HG02840 (cell line): ENCODE data around the gene AMOTL1.

ENCODE experiments used
- ATAC-seq: cut with Tn5 transposase; IDR thresholded peaks from one replicate; pipeline ENCODE4 v1.9.1; 2021; ENCODE audit warnings: mild to moderate bottlenecking, moderate library complexity, moderate number of reproducible peaks; ENCODE audit not compliant: unreplicated experiment, low FRiP score

AMOTL1 gene

DNA sequence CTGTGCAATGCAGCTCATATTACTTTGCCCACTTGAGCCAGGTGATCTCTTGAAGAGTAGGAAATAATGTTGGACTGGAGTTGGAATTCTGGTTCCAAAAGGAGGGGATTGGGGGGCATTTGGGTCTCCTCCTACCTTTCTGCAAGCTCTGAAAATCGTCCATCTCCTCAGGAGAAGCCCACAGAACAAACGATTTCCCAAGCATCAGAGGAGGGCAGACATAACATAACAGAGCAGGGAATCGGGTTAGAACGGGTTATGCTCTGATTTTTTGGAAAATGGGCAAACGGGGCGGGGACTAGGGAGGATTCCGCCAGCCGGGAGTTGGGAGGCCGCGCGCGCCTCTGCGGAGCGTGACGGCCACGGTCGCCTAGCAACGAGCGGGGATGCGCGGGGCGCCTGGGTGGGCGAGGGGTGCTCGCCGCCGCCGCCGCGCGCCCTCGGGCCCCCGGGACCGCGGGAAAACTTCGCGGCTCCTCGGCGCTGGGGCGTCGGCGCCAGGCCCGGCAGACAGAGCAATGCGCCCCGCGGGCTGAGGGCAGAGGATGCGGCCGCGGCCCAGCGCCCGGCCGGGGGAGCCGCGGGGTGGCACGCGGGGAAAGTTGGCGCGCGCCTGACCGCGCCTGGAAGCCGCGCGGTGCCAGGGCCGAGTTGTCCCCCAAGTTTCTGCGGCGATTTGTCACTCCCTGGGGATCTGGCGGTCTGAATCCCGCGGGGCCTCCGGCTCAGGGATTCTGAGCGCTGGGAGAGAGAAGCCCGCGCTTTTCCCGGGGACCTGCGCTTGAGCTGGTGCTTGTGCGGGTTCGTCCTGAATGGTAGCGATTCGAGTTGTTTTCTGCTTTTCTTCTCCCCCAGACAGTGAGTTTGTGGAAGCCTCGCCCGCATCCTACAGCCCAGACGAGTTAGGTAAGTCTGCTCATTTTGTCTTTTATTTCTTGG lies 27.8 kb upstream of the AMOTL1 start:
- no peak for ATAC-seq

DNA sequence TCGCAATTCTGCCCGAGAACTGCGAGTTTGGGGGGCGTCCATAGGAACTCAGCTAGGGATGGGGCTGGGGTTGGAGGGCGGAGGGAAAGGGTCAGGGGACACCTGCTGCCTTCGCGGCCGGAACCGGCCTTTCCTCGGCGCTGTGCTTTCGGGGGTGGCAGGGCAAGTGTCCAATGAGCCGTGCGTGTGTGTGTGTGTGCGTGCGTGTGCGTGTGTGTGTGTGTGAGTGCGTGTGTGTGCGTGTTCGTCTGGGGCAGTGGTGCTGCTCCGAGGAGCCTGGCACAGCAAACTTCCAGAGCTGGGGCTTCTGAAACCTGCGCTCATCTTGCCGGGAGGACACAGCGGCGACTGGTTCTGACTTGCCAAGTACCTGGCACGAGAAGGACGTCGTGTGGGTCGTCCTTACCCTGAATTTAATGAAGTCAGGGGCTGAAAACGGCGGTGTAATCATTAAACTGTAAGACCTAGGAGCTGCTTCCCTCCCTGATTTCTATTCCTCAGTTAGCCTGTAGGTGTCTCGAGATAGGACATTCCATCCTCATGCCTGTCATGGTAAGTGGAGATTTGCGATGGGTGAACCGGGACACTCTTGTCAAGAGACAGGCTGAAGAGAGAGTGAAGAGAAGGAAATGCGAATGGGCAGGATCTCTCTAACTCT lies 27.0 kb upstream of the AMOTL1 start:
- no peak for ATAC-seq

DNA sequence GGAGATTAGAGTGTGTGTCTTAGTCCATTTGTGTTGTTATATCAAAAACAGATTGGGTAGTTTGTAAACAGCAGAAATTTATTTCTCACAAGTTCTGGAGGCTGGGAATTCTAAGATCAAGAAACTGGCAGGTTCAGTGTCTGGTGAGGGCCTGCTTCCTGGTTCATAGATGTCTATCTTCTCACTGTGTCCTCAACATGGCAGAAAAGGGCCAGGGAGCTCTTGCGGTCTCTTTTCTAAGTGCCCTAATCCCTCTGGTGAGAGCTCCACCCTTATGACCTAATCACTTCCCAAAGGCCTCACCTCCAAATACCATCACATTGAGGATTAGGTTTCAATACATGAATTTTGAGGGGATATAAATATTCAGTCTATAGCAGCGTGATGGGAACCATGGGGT lies 25.5 kb upstream of the AMOTL1 start:
- no peak for ATAC-seq

DNA sequence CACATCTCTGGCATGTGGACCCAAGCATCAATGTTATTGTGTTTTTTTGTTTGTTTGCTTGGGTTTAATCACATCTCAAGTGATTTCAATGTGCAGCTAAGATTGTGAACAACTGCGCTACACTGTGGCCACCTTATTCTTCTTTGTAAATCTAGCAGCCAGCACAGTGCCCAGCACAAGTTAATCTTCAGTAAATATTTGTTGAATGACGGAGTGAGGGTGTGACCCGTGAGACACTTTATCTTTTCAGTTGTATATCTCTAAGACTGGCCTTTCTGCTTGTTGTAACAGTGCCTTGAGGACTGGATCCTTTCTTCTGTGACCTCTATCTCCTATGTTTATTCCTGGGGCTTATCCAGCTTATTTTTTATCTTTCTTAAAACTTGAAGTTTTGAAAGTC lies 21.4 kb upstream of the AMOTL1 start:
- no peak for ATAC-seq

DNA sequence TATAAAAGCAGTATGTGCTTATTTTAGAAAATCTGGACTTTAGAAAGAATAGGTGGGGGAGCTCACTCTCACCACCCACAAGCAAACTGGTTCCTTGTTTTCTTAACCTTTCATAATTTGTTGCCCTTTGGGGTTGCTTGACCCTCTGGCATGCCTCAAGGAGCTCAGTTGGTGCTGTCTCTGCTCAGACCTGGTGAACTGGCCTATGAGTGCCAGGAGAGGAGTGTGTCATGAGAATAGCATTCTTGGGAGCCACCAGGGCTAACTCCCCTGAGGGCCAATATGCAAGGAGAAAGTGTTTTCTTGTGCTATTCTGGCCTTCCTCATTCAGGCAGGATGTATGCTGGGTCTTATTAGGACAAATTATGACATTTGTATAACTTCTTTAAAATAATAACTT lies 21.0 kb upstream of the AMOTL1 start:
- ATAC-seq: no peak

DNA sequence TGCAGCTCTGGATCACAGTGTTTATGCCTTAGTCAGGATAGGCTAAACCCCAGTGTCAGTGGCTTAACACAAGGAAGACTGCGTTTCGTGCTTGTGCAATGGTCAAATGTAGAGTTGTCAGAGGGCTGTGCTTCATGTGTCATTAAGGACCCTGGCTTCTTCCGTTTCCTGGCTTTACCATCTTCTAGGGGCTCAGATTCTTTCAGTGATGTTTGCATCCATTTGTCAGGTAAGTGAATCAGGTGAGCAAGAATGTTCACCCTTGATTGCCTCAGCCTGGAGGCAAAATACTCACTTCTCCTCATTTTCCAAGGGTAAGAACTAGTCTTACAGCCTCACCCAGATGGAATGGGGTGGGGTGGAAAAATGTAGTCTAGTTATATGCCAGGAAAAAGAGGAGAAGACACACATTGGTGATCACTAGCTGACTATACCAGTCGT lies 20.5 kb upstream of the AMOTL1 start:
- no peak for ATAC-seq

DNA sequence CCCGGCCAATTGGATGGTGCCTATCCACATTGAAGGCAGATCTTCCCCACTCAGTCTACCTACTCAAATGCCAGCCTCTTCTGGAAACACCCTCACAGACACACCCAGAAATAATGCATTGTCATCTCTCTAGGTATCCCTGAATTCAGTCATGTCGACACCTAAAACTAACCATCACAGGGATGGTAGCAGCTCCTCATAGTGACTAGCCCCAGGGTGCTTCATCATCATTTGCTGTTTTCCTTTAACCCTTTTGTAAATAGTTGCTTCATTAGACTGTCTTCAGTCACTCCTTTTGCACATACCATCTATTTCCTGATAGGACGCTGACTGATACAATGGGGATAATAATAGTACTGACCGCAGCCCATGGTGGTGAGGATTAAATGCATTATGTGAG lies 18.8 kb upstream of the AMOTL1 start:
- no peak for ATAC-seq

DNA sequence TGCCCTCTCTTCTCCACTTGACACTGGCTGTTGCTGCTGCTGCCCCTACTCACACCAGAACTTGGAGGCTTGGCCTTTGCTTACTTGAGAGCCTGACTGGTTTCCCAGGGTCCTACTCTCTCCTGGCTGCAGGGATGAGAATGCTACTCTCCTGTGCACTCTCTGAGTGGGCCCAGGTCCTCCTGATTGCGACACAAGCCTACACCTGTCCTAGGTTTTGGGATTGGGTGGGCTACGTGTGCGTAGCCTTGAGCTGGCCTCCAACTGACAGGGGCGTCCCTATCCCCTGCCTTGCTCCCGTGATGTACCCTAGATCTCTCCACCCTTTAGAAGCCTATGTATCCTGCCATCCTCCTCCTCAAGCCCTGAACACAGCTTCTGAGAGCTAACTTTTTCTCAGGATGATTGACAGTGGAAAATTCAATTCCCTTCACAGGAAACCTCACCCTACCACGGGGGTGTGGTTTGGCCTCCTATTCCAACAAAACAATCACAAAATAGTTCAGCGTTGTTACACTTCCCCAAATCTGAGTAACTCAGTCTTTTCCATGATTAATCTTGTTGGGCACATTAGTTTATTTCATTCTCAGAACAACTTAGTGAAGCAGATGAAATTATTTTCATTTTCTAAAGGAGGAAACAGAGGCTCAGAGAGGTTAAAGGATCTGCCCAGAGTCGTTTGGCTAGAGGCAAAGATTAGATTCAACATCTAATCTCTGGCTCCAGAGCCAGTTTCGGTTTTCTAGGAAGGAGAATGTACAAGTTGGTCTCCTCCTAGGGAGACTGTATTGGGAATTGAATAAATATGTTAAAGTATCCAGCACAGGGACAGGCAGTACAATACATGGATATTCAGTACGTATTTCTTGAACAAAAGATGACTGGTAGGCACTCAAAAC lies 17.6 kb upstream of the AMOTL1 start:
- ATAC-seq: no peak

DNA sequence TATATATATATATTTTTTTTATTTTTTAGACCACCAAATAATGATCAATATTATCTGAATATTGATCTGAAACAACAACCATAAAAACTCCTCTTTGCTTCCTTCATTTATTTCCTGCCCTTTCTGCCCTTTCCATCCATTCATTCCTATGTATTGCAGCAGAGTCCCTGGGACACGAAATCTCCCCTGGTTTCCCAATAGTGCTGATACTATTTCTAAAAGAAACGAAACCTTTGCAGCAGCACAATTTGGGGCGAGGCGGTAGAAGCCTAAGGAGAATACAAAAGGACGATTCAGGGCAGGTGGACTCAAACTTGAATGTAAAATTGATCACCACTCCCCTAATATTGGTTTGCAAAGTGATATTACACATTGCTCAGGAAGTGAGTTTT lies 16.9 kb upstream of the AMOTL1 start:
- ATAC-seq: no peak

DNA sequence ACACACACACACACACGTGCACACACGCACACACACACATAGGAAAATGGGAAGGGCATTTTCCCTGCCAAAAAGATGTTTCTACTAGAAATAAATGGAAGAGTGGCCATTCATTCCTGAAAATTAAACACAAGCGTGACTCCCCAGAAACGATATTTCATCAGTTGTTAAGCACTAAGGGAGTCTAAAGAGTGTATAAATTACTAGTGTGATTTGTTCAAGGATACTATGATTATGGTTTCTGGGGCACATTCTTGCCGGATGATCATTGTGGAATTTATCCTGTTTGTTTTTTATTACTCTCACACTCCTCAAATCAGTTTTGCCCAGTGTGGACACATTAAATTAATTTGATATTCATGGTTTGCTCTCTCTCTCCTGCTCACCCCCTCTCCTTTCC lies 16.4 kb upstream of the AMOTL1 start:
- no peak for ATAC-seq

DNA sequence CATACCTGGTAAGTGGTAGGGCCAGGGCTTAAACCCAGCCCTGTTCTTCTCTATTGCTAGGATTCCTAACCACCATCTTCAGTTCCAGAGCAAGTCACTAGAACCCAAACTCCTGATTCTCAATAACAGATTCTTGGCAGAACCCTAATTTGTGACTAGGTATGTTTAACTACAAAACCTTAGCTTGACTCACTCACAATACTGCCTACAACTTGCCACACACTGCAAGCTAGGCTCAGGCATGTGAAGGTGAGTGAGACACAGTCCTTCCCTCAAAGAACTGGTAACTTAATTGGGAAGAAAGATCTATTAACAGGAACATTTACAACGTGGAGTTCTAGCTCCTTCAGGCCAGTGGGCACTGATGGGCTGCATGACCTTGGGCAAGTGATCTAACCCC lies 14.5 kb upstream of the AMOTL1 start:
- ATAC-seq: no peak

DNA sequence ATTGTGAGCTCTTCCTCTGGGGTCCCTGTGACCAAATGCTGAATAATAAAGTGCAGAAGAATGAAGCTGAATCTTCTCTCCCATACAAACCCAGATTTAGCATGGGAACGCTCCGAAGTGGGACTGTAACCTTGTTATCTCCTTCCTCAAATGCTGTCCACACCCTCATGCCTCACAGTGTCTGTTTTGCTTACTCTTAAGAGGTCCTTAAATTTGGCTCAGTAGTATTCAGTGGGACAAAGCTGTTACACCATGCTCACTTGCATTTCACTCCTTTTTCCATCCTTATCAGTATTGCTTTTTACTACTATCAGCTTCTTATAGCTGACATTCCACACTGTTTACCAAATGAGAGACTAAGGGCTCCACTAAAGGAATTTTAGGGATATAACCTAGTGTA lies 13.8 kb upstream of the AMOTL1 start:
- ATAC-seq: no peak

DNA sequence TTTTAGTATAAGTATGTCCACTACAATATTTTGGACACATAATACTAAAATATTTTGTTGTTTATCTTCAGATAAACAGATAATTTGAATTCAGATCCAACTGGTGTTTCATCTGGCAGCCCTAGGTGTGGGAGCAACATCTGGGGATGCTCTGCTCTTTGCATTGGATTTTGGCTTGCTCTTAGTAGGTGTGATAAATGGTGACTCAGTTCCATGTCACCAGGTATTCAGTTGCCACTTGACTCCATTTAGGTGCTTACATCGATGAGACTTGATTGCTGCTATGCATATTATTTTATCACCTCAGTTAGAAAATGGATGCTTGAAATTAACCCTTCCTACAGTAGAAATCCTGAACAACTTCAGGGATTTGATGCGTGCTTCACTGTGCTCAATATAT lies 13.3 kb upstream of the AMOTL1 start:
- ATAC-seq: no peak

DNA sequence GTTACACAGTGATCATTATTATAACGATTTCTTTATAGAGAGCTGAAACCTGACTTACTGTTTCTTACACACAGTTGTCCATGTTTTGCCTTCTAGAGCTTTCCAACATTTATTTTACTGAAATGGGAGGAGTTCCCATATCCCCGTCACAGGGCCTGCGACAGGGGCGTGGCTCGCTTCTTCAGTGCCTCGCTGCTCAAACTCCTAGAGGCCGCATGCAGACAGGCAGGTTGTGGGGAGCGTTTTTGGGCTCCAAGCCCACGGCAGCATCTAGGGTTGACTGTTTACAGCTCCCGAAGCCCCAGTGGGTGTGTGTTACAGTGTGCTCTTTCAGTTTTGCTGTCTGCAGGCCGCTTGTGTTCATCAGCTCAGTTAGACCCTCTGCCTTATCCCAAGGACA lies 12.7 kb upstream of the AMOTL1 start:
- ATAC-seq: no peak

DNA sequence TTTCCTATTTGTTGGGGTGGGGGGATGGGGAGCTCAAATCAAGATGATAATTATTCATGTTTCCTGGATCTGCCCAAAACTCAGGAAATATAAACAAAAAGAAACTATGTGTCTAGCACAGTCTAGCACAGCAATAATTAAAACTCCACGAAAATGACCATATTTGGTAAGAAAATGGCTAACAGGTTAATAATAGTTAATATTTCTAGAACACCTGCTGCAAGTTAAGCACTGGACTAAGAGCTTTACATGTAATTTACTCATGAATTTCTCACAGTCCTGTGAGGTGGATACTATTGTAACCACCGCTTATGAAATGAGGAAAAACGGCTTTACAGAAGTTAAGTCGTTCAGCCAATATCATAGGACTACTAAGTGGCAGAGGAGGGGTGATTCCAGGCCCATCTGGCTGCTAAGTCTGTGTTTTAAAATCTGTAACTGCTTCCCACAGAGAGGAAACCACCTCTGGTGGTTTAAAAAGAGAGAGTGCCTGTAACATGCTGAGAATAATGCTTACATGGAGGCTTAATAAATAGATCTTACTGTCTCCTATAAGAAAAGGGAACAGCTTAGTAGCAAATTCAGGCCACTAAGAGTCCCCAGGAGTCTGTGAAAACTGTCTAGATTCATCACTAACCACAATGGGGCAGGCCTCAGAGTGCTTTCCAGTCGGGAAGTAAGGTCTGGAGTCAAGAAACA lies 11.0 kb upstream of the AMOTL1 start:
- ATAC-seq: no peak

DNA sequence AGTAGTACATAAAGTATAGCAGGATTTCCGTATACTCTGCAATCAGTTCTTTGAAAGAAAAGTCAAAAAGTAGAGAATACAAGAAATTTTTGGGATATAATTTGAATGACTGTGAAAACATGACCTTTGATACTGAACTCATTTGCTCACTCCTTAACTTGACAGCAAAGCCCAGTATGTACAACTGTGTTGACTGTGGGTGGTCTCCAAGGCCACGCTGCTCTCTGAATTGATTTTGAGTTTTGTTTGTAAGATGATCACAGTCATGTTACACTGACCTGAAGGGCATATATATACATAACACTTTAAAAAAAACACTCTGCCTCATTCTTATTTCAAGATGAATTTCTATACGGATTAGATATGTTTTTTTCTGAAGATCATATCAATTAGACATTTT lies 9.5 kb upstream of the AMOTL1 start:
- ATAC-seq: no peak

DNA sequence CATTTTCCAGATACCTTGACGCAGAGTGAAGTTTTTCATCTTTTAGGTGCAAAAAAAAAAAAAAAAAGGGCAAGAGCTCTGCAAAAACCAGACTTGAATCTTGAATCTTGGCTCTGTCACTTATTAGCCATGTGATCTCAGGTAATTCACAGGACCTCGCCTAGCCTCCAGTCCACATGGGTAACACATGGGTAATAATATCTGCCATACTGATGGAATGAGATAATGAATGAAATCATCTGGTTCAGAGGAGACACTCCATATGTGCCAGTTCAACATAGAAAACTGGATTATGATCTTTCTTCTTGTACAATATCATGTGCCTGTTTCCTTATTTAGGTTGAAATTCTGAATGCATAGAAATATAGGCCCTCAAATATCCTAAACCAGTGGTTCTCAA lies 8.6 kb upstream of the AMOTL1 start:
- no peak for ATAC-seq

DNA sequence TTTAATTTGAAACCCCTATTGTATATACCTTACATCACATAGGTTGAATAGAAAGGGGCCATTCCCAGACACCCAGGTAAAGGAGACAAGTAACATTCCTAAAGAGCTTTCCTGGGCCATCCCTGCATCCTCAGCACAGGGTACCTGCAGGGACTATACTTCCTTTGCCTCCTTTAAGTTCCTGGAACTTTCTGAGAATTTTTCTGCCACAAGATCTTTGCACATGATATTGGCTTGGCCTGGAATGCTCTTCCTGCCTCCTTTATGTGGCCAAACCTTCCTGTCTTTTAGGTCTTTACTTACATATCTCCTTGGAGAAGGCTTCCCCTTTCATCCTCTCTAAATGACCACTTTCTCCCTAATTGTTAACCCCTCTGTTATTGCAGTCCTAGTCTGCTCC lies 7.9 kb upstream of the AMOTL1 start:
- no peak for ATAC-seq

DNA sequence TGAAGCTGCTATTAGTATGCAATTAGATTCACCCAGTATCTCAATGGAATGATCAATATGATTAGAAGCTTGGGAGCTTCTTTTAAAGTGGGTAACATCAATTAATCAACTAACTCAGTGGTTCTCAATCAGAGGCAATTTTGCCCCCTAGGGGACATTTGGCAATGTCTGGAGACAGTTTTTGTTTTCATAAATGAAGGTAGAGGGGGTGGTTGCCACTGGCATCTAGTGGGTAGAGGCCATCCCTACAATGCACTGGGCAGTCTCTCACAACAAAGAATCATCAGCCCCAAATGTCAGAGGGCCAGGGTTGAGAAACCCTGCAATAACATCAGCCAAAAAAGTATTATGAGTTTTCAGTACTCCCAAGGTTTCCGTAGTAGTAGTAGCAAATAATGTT lies 5.9 kb upstream of the AMOTL1 start:
- no peak for ATAC-seq

DNA sequence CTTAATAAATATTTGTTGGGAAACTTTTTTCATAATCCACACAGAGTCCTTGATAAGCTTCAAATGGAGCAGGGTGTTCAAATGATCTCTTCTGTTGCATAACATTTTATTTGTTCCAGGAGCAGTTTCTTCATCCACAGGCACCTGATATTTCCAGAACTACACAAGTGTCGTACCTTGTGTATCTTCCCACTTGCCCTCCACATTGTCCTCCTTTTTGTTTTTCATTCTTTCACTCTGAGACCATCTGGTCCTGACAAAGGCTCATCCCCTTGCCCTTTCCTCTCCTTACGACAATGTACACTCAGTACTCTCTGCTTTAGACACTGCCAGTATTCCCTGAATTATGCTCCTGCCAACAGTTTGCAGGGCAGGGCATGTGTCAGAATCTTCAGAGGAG lies 5.2 kb upstream of the AMOTL1 start:
- no peak for ATAC-seq
